Left lobe of liver (tissue), 1 donor: ENCODE results near the gene SHOX. TPM values are rescaled to one million over a fixed set of nuclear protein-coding genes. Genes with fewer than 3 reads are reported as not detected.

Experiments
- total RNA-seq: library from RNA; stranded (reverse); gene quantifications from one replicate; pipeline ENCODE4 v1.2.1, GENCODE V29; 2021
- donor health status: DM: no; HTN: yes; CAD: no.

Gene SHOX
- total RNA-seq, 1 donor from 2014 or later: not detected

Other genes starting within 250 kb of the SHOX start
- gene PPP2R3B, start 243.9 kb upstream of the SHOX start, total RNA-seq: 9.3 TPM